Osteoblast (primary cell): ENCODE data around the gene CBY2. TPM values are rescaled to one million over a fixed set of nuclear protein-coding genes. Genes with fewer than 3 reads are reported as not detected.

Experiments
- DNase-seq: peaks from one replicate; pipeline ENCODE4 v3.0.0; 2011; ENCODE audit warnings: low spot score, mixed read lengths; ENCODE audit not compliant: insufficient read length; ENCODE audit errors: missing footprints
- H2AFZ ChIP-seq: 2 replicates; pipeline ENCODE4 v1.6.0; 2011; ENCODE audit warnings: mild to moderate bottlenecking, low read length
- H3K27ac ChIP-seq: 2 replicates; pipeline ENCODE4 v1.5.1; 2011; ENCODE audit warnings: mild to moderate bottlenecking, low read depth, low read length, moderate library complexity
- H3K27me3 ChIP-seq: 2 replicates; pipeline ENCODE4 v1.6.0; 2012; ENCODE audit warnings: mild to moderate bottlenecking, control low read depth, inconsistent platforms, low read length, moderate library complexity; ENCODE audit not compliant: insufficient read depth
- H3K36me3 ChIP-seq: 2 replicates; pipeline ENCODE4 v1.5.1; 2011; ENCODE audit warnings: mild to moderate bottlenecking, low read length, control low read depth, moderate library complexity; ENCODE audit not compliant: insufficient read depth
- H3K4me1 ChIP-seq: 2 replicates; pipeline ENCODE4 v1.5.1; 2011; ENCODE audit warnings: mild to moderate bottlenecking, low read length, control low read depth, moderate library complexity; ENCODE audit not compliant: insufficient read depth
- H3K4me2 ChIP-seq: 2 replicates; pipeline ENCODE4 v1.6.0; 2011; ENCODE audit warnings: mild to moderate bottlenecking, low read length; ENCODE audit not compliant: insufficient read depth
- H3K4me3 ChIP-seq: fragments of 200-600 bp; sonication (generic); 3 replicates; pipeline ENCODE4 v1.5.1; 2012; ENCODE audit warnings: mild to moderate bottlenecking, low read length, inconsistent platforms; ENCODE audit not compliant: insufficient read depth
- H3K79me2 ChIP-seq: 2 replicates; pipeline ENCODE4 v1.6.0; 2012; ENCODE audit warnings: mild to moderate bottlenecking, low read length, control low read depth, inconsistent platforms; ENCODE audit not compliant: insufficient read depth
- H3K9me3 ChIP-seq: 2 replicates; pipeline ENCODE4 v1.5.1; 2011; ENCODE audit warnings: low read depth, low read length, control low read depth
- H4K20me1 ChIP-seq: 2 replicates; pipeline ENCODE4 v1.6.0; 2012; ENCODE audit warnings: mild to moderate bottlenecking, low read length, control low read depth; ENCODE audit not compliant: insufficient read depth
- CTCF ChIP-seq: IDR thresholded peaks from 2 replicates; pipeline ENCODE4 v1.5.1; 2011; ENCODE audit warnings: mild to moderate bottlenecking, low read depth, low read length, moderate library complexity; ENCODE audit errors: extremely low read depth
- total RNA-seq: library from RNA; depleted of rRNA; stranded (reverse); fragments of >200 nt; gene quantifications from 2 replicates; pipeline ENCODE4 v1.2.3, GENCODE V29; 2012

The CBY2 gene
- total RNA-seq, 1 donor, result not detected

GRCh38 chr13:45717349-45717748 lies 15.2 kb downstream of the CBY2 start:
- no peak for DNase-seq
- Histone ChIP-seq H3K27ac (no peak overlapping the region), H3K9me3 (no peaks in the 10 kb centered on the region), H3K36me3 (no peaks in the 10 kb centered on the region), H3K4me1 (peaks cover 3% of the 10 kb centered on the region), H4K20me1 (no peaks in the 10 kb centered on the region), H3K4me2 (no peak overlapping the region), H3K79me2 (no peaks in the 10 kb centered on the region), H3K4me3 (no peak overlapping the region), H2AFZ (no peak overlapping the region), H3K27me3 (peaks cover 22% of the 10 kb centered on the region)
- no peak for TF ChIP-seq CTCF

- H3K27me3 ChIP-seq, result peaks cover 22% of the 10 kb centered on the region
- no peaks in the 10 kb centered on the region for H3K9me3 ChIP-seq
- H3K4me3 ChIP-seq, result no peak overlapping the region
- H2AFZ ChIP-seq, result no peak overlapping the region
- DNase-seq, result no peak
- no peaks in the 10 kb centered on the region for H3K36me3 ChIP-seq
- H3K79me2 ChIP-seq, result no peaks in the 10 kb centered on the region
- no peak overlapping the region for H3K27ac ChIP-seq
- H3K4me1 ChIP-seq, result peaks cover 3% of the 10 kb centered on the region
- H3K4me2 ChIP-seq, result no peak overlapping the region
- H4K20me1 ChIP-seq, result no peaks in the 10 kb centered on the region
- peak; percentile 72 for TF ChIP-seq CTCF
Observed at GRCh38 chr13:45718063-45718462, 15.9 kb downstream of the CBY2 start.

GRCh38 chr13:45718992-45719391 lies 16.9 kb downstream of the CBY2 start:
- peak; percentile 65 for DNase-seq
- H3K36me3 ChIP-seq, result no peaks in the 10 kb centered on the region
- H3K4me2 ChIP-seq, result no peak overlapping the region
- no peak overlapping the region for H3K4me3 ChIP-seq
- no peak overlapping the region for H3K27ac ChIP-seq
- H4K20me1 ChIP-seq, result no peaks in the 10 kb centered on the region
- H3K9me3 ChIP-seq, result no peaks in the 10 kb centered on the region
- no peak for TF ChIP-seq CTCF
- H3K79me2 ChIP-seq, result no peaks in the 10 kb centered on the region
- H2AFZ ChIP-seq, result no peak overlapping the region
- peaks cover 27% of the 10 kb centered on the region for H3K27me3 ChIP-seq
- peaks cover 3% of the 10 kb centered on the region for H3K4me1 ChIP-seq

- no peaks in the 10 kb centered on the region for H3K79me2 ChIP-seq
- H3K27ac ChIP-seq, result no peak overlapping the region
- no peaks in the 10 kb centered on the region for H4K20me1 ChIP-seq
- no peaks in the 10 kb centered on the region for H3K9me3 ChIP-seq
- H3K4me1 ChIP-seq, result peaks cover 3% of the 10 kb centered on the region
- H3K4me3 ChIP-seq, result no peak overlapping the region
- no peak for TF ChIP-seq CTCF
- no peak overlapping the region for H2AFZ ChIP-seq
- no peak overlapping the region for H3K4me2 ChIP-seq
- H3K36me3 ChIP-seq, result no peaks in the 10 kb centered on the region
- peaks cover 36% of the 10 kb centered on the region for H3K27me3 ChIP-seq
- DNase-seq, result no peak
Observed at GRCh38 chr13:45721203-45721731, 19.1 kb downstream of the CBY2 start.
